ENCODE measurements around the gene SCUBE1.
"Not testable (repeated sequence)": the region's sequence is repeated elsewhere in the genome, so short reads cannot be mapped to it uniquely, and the experiment has no call there.

Gene SCUBE1

DNA sequence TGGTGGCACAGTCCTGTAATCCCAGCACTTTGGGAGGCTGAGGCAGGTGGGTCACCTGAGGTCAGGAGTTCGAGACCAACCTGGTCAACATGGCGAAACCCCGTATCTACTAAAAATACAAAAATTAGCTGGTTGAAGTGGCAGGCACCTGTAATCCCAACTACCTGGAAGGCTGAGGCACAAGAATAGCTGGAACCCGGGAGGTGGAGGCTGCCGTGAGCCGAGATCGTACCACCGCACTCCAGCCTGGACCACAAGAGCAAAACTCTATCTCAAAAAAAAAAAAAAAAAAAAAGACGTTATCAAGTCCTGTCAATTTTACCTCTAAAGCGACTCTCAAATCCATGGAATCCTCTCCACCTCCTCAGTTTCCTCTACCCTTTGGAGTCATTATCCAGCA lies 12.5 kb upstream of the SCUBE1 start:
- DNase-seq: not testable (repeated sequence)

DNA sequence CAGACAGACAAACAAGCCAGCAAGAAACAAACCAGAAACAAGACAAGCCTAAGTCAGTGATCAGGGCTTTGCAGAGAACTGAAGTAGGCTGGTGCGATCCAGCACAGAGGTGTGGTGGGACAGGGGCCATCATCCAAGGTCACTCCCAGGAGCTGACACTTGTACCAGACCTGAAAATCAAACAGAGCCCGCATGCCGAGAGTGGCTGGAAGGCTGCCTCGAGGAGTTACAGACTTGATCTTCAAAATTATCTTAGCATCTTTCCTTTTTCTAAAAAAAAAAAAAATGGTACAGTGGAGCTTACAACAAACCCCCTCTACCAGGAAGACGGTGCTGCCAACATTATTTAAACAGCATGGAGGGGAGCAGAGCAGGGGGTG lies 8.8 kb upstream of the SCUBE1 start:
- DNase-seq: no peak

DNA sequence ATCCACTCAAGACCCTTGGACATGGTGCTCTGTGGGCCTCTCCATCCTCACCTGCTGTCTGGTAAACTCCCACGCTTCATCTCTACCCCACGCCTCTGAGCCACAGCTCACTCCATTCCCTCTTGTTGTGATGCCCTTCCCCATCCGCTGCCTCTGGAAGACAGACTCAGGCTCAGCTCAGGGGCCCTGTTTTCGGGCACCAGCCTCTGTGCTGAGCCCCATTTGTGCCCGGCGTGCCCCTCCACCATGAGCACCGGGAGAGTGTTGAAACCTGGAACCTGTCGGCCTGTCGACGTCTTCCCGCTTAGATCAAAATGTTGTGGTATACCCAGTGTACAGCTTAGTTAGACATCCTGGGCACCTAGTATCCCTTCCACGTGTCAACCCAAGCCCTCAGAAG lies 6.5 kb upstream of the SCUBE1 start:
- DNase-seq: no peak

DNA sequence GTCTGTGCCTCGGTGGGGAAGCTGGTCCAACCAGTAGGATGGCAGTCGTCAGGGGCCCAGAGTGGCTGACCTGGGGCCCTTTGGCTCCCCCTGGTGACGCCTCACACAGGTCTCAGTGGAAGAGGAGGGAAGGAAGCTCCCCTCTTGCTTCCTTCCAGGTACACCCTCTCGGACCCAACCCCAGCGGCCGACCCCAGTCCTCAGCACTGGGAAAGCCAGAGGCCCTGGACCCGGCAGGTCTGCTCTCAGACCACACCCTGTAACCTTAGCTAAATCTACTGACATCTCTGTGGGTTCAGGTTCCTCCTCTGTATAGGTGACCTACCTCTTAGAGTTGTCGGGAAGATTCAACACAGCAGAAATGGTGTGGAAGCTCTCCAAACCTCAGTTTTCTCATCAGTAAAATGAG lies 3.4 kb upstream of the SCUBE1 start:
- no peak for DNase-seq

DNA sequence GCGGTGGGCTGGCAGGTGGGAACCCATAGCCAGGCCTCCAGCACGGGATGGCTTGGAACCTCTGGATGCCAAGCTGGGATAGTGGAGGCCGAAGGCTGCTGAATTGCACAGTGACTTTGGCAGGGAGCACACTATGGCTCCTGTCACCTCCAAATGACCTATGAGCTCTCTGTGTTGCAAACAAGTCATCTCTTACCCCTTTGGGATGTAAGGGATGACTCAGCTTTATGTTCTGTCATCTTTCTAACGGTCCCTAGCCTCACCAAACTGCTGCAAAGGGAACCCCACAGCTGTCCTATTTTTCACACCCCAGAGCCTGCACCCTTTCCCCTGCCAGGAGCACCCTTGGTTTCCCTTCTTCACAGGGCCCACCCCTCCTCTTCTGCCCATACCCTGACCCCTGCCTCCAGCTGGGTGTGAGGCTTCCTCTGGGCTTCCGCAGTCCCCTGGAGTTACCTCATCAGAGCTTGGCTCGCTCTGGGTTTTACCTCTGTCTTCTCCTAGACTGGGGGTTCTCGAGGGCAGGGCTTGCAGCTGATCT lies 2.7 kb upstream of the SCUBE1 start:
- DNase-seq: no peak

DNA sequence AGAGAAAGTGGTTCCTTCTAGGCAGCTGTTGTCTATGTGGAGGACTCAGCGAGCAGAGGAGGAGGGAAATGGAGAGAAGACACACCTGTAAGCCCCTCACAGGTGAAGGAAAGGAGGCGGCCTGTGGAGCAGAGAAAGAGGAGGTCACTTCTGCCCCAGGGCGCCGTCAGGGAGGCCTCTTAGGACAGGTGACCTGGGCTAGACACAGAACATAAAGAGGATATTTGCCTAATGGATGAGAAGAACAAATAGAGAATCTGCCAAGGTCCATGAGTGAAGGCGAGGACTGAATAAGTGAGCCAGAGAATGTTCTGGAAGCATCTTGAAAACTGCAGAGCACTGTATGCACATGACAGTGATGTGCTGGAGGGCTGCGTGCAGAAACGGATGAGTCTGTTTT lies 2.2 kb upstream of the SCUBE1 start:
- no peak for DNase-seq

DNA sequence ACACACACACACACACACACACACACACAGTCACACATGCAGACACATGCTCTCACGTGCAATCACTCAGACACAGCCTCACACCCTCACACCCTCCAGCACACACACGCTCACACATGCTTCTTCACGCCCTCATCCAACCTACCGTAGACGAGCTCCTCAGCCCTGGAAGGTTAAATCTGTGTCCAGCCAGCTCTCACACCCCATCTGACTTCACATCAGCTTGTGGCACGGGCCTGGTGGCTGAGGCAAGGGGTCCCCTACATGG lies 1.3 kb upstream of the SCUBE1 start:
- no peak for DNase-seq

DNA sequence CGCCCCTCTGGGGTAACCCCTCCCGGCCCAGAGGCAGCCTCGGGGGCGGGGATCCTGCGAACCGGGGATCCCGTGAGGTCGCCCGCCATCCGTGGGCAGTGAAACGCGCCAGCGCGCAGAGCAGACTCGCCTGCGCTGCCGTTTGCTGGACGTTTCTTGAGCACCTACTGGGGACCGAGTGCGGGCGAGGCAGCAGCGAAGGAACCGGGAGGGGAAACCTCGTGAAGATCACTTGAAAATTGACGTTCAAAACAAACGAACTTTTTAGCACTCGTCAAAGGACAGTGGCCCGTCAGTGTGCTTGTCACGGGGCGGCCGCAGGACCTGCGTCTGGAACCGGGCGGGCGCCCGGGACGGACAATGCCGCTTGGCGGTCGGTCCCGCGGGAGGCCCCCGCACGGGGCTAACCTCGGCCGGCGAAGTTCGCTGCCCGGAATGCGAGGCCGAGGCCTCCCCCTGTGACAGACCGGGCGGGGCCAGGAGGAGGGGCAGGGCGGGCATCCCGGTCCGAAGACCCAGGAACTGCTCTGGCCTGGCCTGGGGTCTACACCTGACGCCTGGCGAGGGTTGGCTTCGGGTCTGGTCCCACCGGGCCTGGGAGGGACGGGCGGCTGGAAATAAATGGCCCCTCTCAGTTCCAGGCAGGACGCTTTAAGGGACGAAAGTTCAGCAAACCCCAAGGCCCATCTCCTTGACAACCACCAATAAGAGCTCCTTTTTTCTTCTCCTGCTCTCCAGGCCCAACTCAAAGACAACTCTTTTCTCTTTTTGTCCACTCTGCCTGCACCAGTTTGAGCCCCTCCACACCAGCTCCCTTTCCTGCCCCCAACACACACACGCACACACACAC lies 723 bp upstream of the SCUBE1 start:
- no peak for DNase-seq

DNA sequence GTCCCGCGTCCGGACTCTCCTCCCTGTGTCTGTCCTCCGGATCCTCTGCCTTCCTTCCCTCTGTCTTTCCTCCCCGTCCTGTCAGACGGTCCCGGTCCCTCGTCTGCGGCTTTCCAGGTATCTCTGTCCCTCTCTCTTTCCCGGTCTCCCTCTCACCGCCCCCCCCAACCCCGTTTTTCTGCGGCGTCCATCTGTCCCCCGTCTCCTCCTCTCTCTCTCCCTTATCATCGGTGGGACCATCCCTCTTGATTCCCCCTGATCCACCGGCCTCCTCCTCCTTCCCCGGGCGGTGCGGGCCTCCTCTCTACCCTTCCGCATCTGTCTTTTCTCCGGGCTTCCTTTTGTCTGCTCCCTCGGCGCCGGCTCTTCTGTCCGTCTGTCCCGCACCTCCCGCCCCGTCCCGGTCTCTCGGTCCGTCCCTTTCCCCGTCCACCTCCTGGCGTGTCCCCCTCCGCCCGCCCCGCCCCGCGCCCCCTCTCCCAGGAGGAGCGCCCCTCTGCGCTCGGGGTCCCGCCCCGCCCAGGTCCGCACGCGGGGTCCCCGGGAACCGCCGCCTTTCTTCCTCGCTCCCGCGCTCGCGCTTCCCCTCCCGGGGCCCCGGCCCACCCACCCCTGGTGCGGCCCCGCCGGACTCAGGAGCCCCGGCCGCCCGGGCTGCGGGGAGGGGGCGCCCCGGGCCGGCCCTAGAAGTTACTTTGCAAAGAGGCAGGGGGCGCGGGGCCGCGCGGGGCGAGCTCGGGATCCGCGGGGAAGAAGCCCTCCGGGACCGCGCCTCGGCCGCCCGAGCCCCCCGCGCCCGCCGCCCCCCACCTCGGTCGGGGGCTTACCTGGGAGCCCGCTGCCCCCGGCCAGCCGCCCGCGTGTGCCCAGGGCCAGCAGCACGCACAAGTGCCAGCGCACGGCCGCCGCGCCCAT lies 568 bp downstream of the SCUBE1 start:
- DNase-seq: no peak

DNA sequence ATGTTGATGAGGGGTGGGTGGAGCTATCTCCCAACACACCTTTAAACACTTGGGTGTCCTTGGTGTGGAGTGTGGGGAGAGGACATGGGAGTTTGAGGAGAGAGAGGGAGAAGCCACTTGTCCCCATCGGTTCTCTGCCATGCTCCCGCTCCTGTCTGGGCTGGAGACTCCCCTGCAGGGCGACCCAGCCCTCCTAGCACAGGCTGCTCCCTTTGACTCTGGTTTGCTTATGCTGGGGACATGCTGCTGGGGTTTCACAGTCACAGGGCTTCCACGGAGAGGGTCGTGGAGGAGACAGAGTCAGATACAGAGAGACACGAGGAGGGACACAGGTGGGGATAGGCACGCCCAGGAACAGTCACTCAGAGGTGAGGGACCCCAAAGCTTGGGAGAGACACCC lies 1.6 kb downstream of the SCUBE1 start:
- no peak for DNase-seq

DNA sequence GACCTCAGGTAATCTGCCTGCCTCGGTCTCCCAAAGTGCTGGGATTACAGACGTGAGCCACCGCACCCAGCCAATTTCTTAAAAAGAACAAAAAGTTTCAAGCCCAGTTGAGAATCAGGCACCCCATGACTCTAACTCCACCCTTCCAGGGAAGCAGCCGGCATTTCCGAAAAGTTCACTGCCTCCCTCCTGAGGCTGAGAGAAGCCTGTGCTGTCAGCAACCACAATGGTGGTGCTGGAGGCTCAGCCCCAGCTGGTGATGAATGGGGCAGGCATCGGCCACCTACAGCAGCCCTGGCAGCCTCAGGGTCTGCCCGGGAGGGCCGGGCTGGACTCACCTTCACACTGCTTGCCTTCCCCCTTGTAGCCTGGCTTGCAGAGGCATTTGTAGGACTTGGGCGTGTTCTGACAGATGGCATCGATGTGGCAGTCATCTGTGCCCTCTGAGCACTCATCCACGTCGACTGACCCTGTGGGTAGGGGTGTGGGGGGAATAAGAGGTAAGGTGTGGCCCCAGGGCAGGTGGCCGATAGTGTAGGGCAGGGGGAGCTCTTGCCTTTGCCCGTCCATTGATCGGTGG lies 4.3 kb downstream of the SCUBE1 start:
- no peak for DNase-seq

DNA sequence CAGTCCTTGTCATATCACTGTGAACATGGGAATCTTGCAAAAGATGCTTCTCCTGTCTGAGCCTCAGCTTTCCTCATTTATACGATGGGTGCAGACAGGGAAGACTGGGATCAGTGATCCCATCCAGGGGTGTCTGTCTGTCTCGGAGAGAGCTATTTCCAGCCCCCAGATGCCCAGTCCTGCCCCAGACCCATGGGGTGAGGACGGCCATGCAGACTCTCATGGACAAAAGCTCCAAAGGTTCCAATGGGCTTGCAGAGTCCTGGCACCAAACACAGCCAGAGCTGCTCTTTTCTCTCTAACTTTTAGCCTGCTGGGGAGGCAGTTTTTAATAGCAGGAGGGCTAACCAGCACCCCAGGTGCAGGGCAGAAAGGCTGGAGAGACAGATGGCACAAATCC lies 5.2 kb downstream of the SCUBE1 start:
- no peak for DNase-seq

DNA sequence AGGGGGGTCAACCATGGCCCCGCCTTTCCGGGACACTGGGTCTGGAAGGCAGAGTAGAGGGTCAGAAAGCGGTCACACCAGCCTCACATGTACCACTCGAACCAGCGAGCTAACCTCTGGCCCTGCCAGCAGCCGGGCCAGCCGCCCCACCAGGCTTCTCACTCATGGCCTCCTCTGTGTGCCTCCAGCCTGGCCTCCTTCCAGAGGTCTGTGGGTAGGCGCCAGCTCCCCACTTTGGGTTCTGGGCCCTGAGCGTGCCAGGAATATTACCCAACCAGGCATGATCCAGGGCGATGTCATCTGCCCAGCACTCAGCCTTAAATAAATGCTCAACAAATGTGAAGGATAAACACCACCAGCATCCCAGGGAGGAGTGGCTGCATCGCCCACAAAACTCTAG lies 5.8 kb downstream of the SCUBE1 start:
- DNase-seq: no peak

DNA sequence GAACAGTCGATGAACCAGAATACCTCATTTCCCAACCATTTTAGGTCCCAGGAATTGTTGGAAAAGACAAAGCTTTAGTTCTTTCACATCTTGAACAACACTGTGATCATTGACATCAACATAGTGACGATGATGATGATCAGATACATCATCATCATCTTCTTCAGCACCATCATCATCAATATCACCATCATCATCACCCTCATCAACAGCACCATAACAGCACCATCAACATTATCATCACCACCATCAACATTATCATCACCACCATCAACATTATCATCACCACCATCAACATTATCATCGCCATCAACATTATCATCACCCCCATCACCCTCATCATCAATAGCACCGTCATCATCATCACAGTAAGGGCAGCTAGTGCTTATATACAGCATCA lies 8.8 kb downstream of the SCUBE1 start:
- DNase-seq: no peak

DNA sequence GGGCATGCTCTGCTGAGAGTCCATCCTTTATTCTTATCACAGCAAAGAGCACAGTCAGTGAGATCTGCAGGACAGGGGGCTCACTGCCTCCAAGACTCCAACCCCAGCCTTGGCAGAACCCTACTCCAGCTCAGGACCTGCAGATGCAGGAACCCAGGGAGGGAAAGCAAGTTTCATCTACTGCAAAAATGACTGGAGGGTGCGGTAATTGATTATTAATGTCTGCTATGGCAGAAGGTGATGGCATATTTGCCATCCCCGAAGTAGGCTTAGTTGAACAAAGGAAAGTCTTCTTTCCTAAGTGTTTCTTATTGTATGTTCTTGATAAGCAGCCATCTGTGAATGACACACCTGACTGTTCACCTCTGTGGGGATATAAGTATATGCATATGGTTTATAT lies 9.2 kb downstream of the SCUBE1 start:
- DNase-seq: no peak

DNA sequence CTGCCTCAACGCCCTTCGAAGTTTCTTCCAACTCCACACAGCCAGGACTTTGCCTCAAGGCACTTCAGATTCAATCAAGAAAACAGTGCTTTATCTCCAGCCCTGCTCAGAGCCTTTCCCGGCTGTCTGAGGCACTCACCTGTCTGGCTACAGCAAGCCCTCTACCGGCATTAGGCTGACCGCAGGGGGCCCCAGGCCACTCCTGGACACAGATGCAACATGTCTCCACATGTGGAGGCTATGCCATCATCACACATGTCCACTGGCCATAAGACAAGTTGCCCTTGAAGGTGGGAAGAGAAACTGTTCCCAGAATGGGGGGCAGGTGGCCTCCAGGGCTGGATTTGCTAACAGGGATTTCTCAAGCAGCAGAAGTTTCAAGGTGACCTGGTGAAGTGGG lies 10.0 kb downstream of the SCUBE1 start:
- no peak for DNase-seq

DNA sequence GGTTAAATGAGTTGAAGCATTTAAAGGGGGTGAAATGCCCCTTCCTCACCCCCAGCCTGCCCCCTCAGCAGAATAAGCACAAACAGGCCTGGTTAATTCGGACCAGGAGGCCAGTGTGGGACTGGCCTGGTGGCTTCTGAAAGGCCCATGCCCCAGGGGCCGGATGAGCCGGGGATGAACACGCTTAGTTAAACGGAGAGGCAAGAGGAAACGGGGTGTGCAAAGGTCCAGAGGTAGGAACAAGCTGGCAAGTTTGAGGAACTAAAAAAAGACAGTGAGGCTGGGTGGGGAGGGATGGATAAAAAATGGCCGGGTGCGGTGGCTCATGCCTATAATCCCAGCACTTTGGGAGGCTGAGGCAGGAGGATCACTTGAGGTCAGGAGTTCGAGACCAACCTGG lies 11.5 kb downstream of the SCUBE1 start:
- DNase-seq: no peak

DNA sequence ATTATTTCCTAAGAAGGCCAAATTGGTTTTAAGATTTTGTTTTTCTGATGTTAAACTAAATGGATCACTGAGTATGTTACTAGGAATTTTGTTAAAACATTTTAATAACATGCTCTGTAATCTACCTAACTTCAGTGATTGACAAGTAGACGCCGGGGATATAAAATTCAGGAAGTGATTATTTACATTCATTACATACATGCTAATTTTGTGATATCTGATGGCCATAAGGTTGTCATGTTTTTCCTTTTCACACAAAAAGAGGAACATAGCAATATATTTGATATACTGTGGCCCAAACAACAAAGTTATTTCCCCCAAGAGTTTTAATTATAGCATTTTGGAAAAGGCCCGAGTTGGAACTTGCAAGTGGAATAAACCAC lies 12.1 kb downstream of the SCUBE1 start:
- no peak for DNase-seq

DNA sequence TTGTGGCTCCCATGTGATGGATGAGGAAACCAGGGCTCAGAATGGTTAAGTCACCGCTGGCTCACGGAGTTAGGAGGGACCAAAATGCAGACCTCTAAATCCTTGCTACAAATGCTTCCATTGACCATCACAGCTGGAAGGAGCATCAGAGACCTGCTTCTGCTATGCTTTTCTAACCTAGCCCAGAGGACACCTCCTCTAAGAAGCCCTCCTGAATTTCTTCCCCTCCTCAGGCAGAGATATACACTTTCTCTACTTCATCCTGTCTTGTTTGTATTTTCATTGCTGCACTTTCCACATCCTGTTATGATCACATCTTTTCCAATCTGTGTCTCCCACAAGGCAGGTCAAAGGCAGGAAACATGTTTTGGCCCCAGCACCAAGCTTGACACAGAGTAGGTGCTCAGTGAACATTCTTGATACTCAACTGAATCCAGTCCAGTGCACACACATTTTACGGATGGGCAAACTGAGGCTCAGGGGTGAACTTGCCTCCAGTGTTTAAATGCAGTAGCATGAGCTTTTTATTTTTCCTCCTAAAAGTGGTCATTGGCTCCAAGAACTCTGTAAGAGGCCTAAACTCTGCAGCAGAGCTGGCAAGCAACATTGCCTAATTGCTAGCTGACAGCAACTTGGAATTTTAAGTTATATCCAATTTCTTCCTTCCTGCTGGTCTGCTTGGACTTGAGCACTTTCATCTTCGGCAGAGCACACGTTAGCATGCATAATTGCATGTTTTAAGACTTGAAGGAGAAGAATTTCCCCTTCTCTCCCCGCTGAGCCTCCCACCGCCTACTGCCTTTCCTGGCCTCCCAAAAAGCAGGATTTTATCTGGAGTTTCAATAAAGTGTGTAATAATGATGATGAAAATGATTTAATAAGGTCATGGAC lies 12.7 kb downstream of the SCUBE1 start:
- DNase-seq: no peak

DNA sequence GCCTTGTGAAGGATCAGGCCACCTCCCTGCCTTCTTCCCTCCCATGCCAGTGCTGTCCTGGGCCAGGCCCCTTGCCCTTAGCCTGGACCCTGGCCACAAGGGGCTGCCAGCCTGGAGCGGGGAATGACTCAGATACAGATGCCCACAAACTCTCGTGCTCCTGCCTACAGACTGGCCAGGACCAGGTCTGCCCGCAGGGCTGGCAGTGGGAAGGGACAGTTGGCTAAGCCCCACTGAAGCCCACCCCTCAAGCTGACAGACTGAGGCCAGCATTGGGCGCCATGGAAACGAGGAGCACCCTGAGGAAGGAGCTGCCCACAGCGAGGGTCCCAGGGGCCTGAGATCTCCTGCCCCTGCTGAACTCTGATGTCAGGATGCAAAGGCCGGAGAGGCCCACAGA lies 14.1 kb downstream of the SCUBE1 start:
- no peak for DNase-seq

DNA sequence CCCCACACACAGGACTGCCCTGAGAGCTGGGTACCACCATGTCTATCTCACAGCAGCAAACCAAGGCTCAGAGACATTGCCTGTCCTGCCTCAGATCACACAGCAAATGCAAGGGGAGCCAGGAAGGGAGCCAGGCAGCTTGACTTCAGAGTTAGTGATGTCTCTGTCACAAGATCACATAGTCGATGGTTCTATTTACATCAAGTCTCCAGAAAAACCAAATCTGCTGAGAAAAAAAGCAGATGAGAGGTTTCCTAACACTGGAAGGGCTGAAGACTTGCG lies 16.1 kb downstream of the SCUBE1 start:
- DNase-seq: no peak

DNA sequence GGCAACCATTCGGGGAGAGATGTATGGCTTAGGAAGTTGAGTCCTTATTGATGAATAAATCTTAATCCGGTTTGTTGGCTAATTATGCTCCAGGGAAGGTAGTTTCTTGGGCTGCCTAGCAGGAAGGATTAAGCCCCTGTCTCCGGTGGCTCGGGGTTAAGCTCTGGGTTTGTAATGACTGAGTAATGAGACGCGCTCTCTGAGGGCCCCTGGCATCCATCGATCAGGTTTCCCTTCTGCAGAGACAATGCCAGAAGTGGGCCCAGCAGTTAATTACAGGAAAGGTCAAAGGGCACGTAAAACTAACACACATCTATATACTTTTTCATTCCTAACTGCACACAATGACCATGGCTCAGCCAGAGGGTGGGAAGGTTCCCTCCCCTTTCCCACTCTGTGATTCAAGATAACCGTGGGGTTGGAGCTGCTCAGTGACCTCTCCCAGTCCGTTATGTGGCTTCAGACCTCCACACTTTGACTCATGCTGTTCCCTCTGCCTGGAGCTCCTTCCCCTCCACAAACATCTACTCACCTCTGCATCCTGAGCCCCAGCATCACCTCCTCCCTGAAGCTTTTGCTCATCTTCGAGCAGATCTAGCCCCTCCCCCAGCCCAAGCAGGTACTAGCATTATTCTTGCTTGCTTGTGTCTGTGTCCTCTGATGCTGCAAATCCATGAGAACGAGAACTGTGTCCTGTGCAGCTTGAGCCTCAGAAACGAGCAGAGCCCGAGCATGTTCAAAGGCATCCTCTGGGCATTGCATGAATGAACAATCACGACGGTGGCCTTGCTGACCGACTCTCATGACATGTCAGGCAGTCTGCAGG lies 16.6 kb downstream of the SCUBE1 start:
- no peak for DNase-seq

All from NCI-H1048 (cell line).